PFSK-1 (cell line): ENCODE results near the gene LCN12.

Experiments used
- FOXP2 ChIP-seq: optimal IDR thresholded peaks from 2 replicates; pipeline ENCODE3; 2011; ENCODE audit warnings: borderline replicate concordance, control low read depth, inconsistent platforms; ENCODE audit not compliant: insufficient read depth; ENCODE audit errors: extremely low read length, extremely low read depth
- POLR2AphosphoS5 ChIP-seq: IDR thresholded peaks from 2 replicates; pipeline ENCODE4 v1.6.1; 2012; ENCODE audit warnings: low read depth, mild to moderate bottlenecking, control low read depth, low read length, moderate library complexity
- SIN3A ChIP-seq: IDR thresholded peaks from 2 replicates; pipeline ENCODE4 v1.6.1; 2012; ENCODE audit warnings: mild to moderate bottlenecking, low read length, moderate library complexity, borderline replicate concordance; ENCODE audit not compliant: insufficient read depth
- TAF1 ChIP-seq: IDR thresholded peaks from 2 replicates; pipeline ENCODE4 v1.6.1; 2012; ENCODE audit warnings: low read length, control low read depth, borderline replicate concordance; ENCODE audit not compliant: insufficient read depth
- TF ChIP-seq, protein P1 (sequence below), 2 experiments: IDR thresholded peaks; 2 replicates each; pipeline versions ENCODE4 v1.6.1 to v1.8.0; 2011 to 2012; ENCODE audit warnings: low read depth in 2 of 2, low read length in 2 of 2, control low read depth in 1 of 2, inconsistent platforms in 1 of 2, mild to moderate bottlenecking in 1 of 2, moderate library complexity in 1 of 2; ENCODE audit not compliant: insufficient read depth in 1 of 2

Gene LCN12

DNA sequence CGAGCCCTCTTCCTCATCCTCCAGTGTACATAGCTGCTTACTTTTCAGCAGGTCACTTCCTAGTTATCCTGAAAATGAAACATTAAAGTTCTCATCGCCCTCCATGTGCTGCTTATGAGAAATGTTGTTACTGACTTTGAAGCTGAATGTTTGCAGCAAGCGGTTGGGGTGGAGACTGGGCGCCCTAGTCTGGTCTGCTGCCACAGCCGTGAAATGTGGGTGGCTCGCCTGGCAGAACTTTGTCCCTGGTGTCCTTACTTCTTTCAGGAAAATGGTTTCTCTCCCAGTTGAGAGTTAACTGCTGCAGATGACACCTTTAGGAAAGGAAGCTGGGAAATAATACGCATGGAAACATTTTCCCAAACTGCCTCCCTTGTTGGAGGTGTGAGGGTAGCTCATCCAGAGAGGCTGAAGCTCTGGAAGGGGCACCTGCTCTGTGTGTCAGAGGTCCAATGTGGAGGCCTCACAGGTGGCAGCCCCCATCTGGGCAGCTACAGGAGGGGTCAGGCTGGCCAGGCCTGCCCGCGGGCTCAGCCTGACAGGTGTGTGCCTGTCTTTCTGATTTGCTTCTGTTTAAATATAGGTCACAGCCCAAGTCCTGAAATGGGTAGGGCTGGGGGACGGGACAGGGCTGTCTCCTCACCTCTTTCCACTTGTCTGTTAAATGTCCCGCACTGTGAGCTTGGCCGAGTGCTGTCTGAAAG is 41.7 kb upstream of the LCN12 start:
- TF ChIP-seq POLR2AphosphoS5 (no peak), TAF1 (no peak), SIN3A (no peak), FOXP2 (no peak)
- TF ChIP-seq, protein P1, sequence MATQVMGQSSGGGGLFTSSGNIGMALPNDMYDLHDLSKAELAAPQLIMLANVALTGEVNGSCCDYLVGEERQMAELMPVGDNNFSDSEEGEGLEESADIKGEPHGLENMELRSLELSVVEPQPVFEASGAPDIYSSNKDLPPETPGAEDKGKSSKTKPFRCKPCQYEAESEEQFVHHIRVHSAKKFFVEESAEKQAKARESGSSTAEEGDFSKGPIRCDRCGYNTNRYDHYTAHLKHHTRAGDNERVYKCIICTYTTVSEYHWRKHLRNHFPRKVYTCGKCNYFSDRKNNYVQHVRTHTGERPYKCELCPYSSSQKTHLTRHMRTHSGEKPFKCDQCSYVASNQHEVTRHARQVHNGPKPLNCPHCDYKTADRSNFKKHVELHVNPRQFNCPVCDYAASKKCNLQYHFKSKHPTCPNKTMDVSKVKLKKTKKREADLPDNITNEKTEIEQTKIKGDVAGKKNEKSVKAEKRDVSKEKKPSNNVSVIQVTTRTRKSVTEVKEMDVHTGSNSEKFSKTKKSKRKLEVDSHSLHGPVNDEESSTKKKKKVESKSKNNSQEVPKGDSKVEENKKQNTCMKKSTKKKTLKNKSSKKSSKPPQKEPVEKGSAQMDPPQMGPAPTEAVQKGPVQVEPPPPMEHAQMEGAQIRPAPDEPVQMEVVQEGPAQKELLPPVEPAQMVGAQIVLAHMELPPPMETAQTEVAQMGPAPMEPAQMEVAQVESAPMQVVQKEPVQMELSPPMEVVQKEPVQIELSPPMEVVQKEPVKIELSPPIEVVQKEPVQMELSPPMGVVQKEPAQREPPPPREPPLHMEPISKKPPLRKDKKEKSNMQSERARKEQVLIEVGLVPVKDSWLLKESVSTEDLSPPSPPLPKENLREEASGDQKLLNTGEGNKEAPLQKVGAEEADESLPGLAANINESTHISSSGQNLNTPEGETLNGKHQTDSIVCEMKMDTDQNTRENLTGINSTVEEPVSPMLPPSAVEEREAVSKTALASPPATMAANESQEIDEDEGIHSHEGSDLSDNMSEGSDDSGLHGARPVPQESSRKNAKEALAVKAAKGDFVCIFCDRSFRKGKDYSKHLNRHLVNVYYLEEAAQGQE (IDR thresholded peaks at IDR 0.05; ENCODE audit: insufficient read depth in 1 of 2, low read depth in 2 of 2, low read length in 2 of 2), result no peak

DNA sequence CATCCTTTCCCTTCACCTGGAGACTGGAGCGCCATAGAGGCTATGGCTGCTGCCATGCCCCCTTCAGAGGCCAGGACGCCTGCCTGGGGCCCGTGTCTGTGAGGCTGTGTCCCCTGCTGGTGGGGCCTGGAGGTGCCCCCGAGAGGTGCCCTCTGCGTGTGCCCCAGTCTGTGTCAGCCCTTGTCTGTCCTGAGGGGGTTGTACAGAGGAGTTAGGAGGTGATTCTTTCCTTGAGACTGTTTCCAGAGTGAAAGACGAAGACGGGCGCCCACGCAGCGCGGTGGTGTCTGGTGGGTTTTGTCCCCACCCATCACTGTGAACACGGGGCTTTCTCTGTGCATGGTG is 41.2 kb upstream of the LCN12 start:
- TF ChIP-seq FOXP2 (no peak), TAF1 (no peak), POLR2AphosphoS5 (no peak), SIN3A (no peak)
- TF ChIP-seq, protein P1 (IDR thresholded peaks at IDR 0.05; ENCODE audit: insufficient read depth in 1 of 2, low read depth in 2 of 2, low read length in 2 of 2), result no peak

DNA sequence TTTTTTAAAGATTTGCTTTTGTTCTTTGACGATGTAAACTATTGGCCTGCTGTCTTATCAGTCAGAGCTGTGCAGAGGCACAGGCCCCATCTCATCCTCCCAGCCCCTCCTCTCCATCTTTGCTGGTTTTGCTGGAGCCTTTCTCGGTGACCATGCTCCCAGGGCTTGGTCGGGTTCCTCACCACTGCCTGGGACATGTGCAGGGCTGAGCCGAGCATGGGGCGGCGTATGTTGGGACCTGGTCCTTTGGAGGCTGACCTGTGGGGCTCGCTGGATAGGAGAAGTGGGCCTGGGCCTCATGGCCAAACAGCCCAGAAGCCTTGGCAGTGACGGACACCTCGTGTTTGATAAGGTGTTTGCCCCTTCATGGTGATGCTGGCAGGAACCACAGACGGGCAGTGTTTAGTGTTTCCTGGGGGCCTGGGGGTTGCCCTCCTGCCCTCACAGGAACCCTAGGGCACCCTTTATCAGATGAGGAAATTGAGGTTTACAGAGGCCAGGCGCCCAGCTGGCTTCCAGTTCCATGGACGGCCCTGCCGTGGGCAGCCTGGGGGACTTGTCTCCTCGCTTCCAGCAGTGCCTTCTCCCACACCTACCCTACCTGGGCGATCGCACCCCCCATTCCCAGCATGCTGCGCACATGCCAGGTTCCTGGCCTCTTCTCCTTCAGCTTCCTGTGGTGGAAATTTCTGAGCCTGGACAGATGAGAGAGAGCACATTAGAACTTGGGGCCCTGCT is 38.2 kb upstream of the LCN12 start:
- TF ChIP-seq, protein P1 (IDR thresholded peaks at IDR 0.05; ENCODE audit: insufficient read depth in 1 of 2, low read depth in 2 of 2, low read length in 2 of 2), result no peak
- TF ChIP-seq FOXP2, result no peak
- no peak for TF ChIP-seq TAF1
- no peak for TF ChIP-seq POLR2AphosphoS5
- no peak for TF ChIP-seq SIN3A

DNA sequence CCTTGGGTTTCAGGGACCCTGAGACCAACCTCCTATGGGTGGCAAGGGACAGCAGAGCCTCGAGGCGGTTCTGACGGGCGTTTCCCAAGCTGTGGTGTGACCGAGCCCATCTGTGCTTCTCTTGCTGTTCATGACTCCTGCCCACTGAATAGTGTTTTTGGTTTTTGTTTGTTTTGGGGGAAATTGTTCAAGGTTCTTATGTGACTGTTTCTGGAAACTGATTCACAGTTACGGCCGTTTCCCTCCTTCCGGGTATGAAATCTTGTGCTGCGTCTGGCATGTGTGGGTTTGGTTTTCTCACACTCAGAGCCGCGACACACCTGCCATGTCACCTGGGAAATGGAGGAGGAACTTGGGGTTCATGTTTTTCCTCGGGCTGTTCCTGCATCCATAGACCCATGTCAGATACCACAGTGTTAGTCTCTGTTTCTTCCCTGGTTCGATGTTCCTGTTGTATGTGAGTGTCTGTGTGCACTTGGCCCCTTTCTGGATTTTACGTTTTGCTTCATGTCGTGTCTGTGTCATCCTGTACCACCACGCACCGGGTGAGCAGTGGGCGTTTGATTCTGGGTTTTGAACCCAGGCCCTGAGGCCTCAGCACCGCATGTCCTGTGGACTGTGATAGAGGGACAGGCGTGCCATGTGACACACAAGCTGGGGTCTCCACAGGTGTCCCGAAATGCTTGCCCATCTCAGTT is 36.3 kb upstream of the LCN12 start:
- TF ChIP-seq TAF1 (no peak), FOXP2 (no peak), SIN3A (no peak), POLR2AphosphoS5 (no peak)
- TF ChIP-seq, protein P1 (IDR thresholded peaks at IDR 0.05; ENCODE audit: insufficient read depth in 1 of 2, low read depth in 2 of 2, low read length in 2 of 2), result no peak
